K562 (cell line): Measurements from ENCODE around the gene CALM3. TPM values are rescaled to one million over a fixed set of nuclear protein-coding genes. Genes with fewer than 3 reads are reported as not detected.

Experiments used
- ARHGAP35 ChIP-seq: fragments of 450-650 bp; IDR thresholded peaks from 2 replicates; pipeline ENCODE4 v1.6.1; 2018; ENCODE audit not compliant: partially characterized antibody
- ARID3B ChIP-seq: fragments of 250-450 bp; sonication (Bioruptor Pico); IDR thresholded peaks from 2 replicates; pipeline ENCODE4 v1.4.0; 2020; ENCODE audit warnings: borderline replicate concordance
- CBFA2T3 ChIP-seq: fragments of 450-650 bp; IDR thresholded peaks from 2 replicates; pipeline ENCODE4 v1.6.1; 2017
- CBFB ChIP-seq: sonication (generic); formaldehyde crosslinking; IDR thresholded peaks from 2 replicates; pipeline ENCODE4 v1.4.0; 2020; ENCODE audit warnings: mild to moderate bottlenecking, missing genetic modification reagents
- CEBPB ChIP-seq: fragments of 450-650 bp; IDR thresholded peaks from 2 replicates; pipeline ENCODE4 v1.6.1; 2016; ENCODE audit warnings: missing genetic modification characterization, missing compliant biosample characterization
- CUX1 ChIP-seq: fragments of 200-800 bp; sonication (Bioruptor generic); IDR thresholded peaks from 2 replicates; pipeline ENCODE4 v1.6.1; 2016; ENCODE audit warnings: missing genetic modification characterization, missing compliant biosample characterization
- PHF20 ChIP-seq: fragments of 450-650 bp; IDR thresholded peaks from 2 replicates; pipeline ENCODE4 v1.6.1; 2018; ENCODE audit not compliant: partially characterized antibody
- PRMT5 ChIP-seq: sonication (generic); formaldehyde crosslinking; IDR thresholded peaks from 2 replicates; pipeline ENCODE4 v1.5.0; 2020; ENCODE audit warnings: missing genetic modification reagents
- SIN3A ChIP-seq, 2 experiments: fragments of 150-350 bp in 1 of 2; IDR thresholded peaks; 2 replicates each; pipeline ENCODE4 v1.6.1; 2011 to 2016; ENCODE audit warnings: borderline replicate concordance in 2 of 2, low read depth in 2 of 2, low read length in 2 of 2, mild to moderate bottlenecking in 2 of 2, moderate library complexity in 2 of 2; ENCODE audit not compliant: control insufficient read depth in 1 of 2
- SLC30A9 ChIP-seq: fragments of 250-450 bp; sonication (Bioruptor Pico); IDR thresholded peaks from 2 replicates; pipeline ENCODE4 v1.8.0; 2022; ENCODE audit warnings: mild to moderate bottlenecking, moderate library complexity
- SNAPC5 ChIP-seq: fragments of 250-450 bp; sonication (Bioruptor Pico); IDR thresholded peaks from 2 replicates; pipeline ENCODE4 v1.8.0; 2021; ENCODE audit warnings: moderate library complexity, mild to moderate bottlenecking, inconsistent platforms
- TBP ChIP-seq: optimal IDR thresholded peaks from 2 replicates; pipeline ENCODE3; 2011; ENCODE audit warnings: low read depth, low read length, improper control_type of control experiment
- THAP12 ChIP-seq: fragments of 250-450 bp; sonication (Bioruptor Pico); IDR thresholded peaks from 2 replicates; pipeline ENCODE4 v1.9.0; 2021; ENCODE audit warnings: mild to moderate bottlenecking, inconsistent platforms
- ZBED1 ChIP-seq: IDR thresholded peaks from 2 replicates; pipeline ENCODE4 v1.6.1; 2014
- ZBTB33 ChIP-seq: sonication (generic); formaldehyde crosslinking; IDR thresholded peaks from 2 replicates; pipeline ENCODE4 v1.8.1; 2023; ENCODE audit warnings: mild to moderate bottlenecking, missing genetic modification reagents
- ZNF23 ChIP-seq: fragments of 250-450 bp; sonication (Bioruptor Pico); IDR thresholded peaks from 2 replicates; pipeline ENCODE4 v1.4.0; 2020; ENCODE audit warnings: mild to moderate bottlenecking
- polyA plus RNA-seq, 8 experiments: library from polyadenylated mRNA; depleted of rRNA in 4 of 8; stranded (reverse) in 5 of 8; unstranded in 3 of 8; fragments of >200 nt; fragmentation: Nextera tagmentation in 2 of 8; fragmentation: Illumina TruSeq in 1 of 8; extraction: Ambion mirVana in 2 of 8; extraction: Trizol in 1 of 8; gene quantifications; 2 replicates each; pipeline versions ENCODE4 v1.2.1 to v1.2.3, GENCODE V29; 2011 to 2014; ENCODE audit warnings: inconsistent platforms in 1 of 8, missing spikeins in 1 of 8
- total RNA-seq, 7 experiments: library from RNA; depleted of rRNA in 6 of 7; stranded (reverse); fragments of >200 nt in 6 of 7; fragmentation: Illumina TruSeq in 2 of 7; extraction: Trizol in 2 of 7; gene quantifications; 2 replicates each; pipeline versions ENCODE4 v1.2.1 to v1.2.3, GENCODE V29; 2011 to 2021; ENCODE audit warnings: low replicate concordance in 1 of 7

CALM3 gene
- total and polyA plus RNA-seq, 9 of the 15 experiments (the other 6 are each of a cell fraction or from before 2014, with no cell fraction given): 34.6 to 350 (median 156) TPM

- TF ChIP-seq THAP12 (CRISPR knock-in tag) (no peak), TBP (no peak), PHF20 (no peak), CBFB (CRISPR knock-in tag) (no peak), SLC30A9 (no peak), ZBED1 (no peak), SNAPC5 (CRISPR knock-in tag) (no peak), CUX1 (CRISPR knock-in tag) (no peak), ARID3B (CRISPR knock-in tag) (no peak), CEBPB (tag) (peak; percentile 62; the same call in 1 of the 2 replicates), ZBTB33 (CRISPR knock-in tag) (peak; percentile 88), ARHGAP35 (no peak), PRMT5 (CRISPR knock-in tag) (no peak), SIN3A (IDR thresholded peaks at IDR 0.05; ENCODE audit: borderline replicate concordance in 2 of 2, control insufficient read depth in 1 of 2, low read depth in 2 of 2, low read length in 2 of 2) (no peak), CBFA2T3 (peak; percentile 89), ZNF23 (no peak)
These were observed 28.5 kb downstream of the CALM3 start (continued) for GRCh38 chr19:46629546-46630025.
